ENCODE measurements around the gene SPEM3. TPM values are rescaled to one million over a fixed set of nuclear protein-coding genes. Genes with fewer than 3 reads are reported as not detected.
A peak's percentile ranks its signal among the peaks of the same experiment; 100 is the strongest.

SPEM3 gene
- total and polyA plus RNA-seq, 2 of the 4 experiments (the other 2 are of a cell fraction) = not detected

DNA sequence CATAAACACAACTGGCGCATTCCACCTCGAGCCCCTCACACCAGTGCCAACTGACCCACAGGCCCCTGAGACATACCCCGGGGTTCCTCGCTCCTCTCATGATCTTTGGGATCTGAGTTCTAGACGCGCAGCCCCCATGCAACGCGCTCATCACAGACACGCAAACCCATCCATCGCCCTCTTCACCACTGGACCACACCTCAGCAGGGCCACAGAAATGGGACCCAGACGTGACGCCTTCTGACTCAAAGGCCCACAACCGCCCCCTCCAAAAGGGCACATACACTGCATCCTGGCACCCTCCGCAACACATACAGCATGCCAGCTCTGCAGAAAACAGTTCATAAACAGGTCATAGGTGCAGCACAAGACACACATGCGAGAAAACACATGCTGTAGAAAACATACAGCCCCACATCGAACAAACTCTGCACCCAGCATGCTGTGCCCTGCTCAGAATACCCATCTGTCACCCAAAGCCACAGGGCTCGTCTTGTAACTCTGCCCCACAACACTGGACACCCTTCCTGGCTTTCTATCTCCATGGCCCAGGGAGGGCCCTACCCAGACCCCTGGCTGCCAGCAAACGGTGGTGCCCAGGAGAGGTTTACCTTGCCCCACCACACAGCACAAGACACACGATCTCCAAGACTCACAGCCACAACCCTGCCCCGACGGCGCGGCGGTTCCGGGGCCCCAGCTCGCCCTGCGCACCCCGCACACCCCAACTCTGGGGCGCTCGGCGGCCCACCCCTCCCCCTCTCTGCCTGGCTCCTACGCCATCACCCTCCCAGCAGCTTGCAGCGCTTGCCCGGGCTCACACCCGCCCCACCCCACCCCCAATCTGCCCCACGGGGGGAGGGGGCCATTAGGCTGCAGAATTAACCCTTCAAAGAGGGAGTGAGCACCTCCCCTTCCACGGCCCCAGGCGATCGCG, 49.9 kb downstream of the SPEM3 start:
- ATAC-seq (ENCODE audit: low read depth) (peak; percentile 22), DNase-seq (peak; percentile 18)
- Histone ChIP-seq H2AK9ac (replicated peaks; ENCODE audit: low read depth, low read length, poor library complexity) (peak overlapping the region; percentile 98), H2BK20ac (ENCODE audit: low read depth, low read length) (peak overlapping the region; percentile 48; the same call in 1 of the 2 replicates), H4K20me1 (ENCODE audit: insufficient read depth, low read length) (peaks cover 53% of the 10 kb centered on the region), H3K56ac (ENCODE audit: extremely low read depth, insufficient read depth, low read length) (peak overlapping the region; percentile 84), H3K4ac (ENCODE audit: low read depth, low read length) (peak overlapping the region; percentile 93), H3K4me2 (ENCODE audit: low read depth, low read length) (peak overlapping the region; percentile 85), H3K27me3 (ENCODE audit: control insufficient read depth, insufficient read depth, low read length) (no peaks in the 10 kb centered on the region), H4K91ac (ENCODE audit: insufficient read depth, low read depth, low read length) (peak overlapping the region; percentile 94), H3K27ac (ENCODE audit: insufficient read depth, low read length) (peak overlapping the region; percentile 91), H3K18ac (ENCODE audit: low read depth, low read length) (peak overlapping the region; percentile 83), H3K79me1 (ENCODE audit: low read depth in 1 of 2, low read length in 2 of 2) (peaks cover 5 to 72% of the 10 kb centered on the region in 2 experiments; a peak in 3 of 4 replicates), H2BK120ac (ENCODE audit: low read depth, low read length) (peak overlapping the region; percentile 71), H2AFZ (replicated peaks; ENCODE audit: low read length, poor library complexity) (peak overlapping the region; percentile 88), H3K9ac (ENCODE audit: low read depth, low read length) (peak overlapping the region; percentile 94), H3K36me3 (ENCODE audit: control insufficient read depth, insufficient read depth, low read length) (peaks cover 5% of the 10 kb centered on the region; the same call in 1 of the 2 replicates), H3K4me1 (ENCODE audit: control insufficient read depth, insufficient read depth, low read length) (peaks cover 26% of the 10 kb centered on the region), H4K8ac (ENCODE audit: low read depth in 2 of 2, low read length in 2 of 2) (peak overlapping the region; percentile 55 to 73; a peak in 3 of 4 replicates), H2BK5ac (ENCODE audit: low read depth, low read length, poor library complexity, severe bottlenecking) (peak overlapping the region; percentile 86), H3K14ac (replicated peaks; ENCODE audit: low read depth, low read length) (peak overlapping the region; percentile 74), H3K9me3 (ENCODE audit: control insufficient read depth, insufficient read depth, low read length) (no peaks in the 10 kb centered on the region), H4K5ac (ENCODE audit: low read depth, low read length) (peak overlapping the region; percentile 88), H2AK5ac (ENCODE audit: low read depth, low read length) (peak overlapping the region; percentile 85), H3K4me3 (ENCODE audit: insufficient read depth, low read depth, low read length) (peak overlapping the region; percentile 76), H3K23ac (ENCODE audit: low read depth, low read length) (peak overlapping the region; percentile 81), H2BK15ac (ENCODE audit: low read depth, low read length) (peak overlapping the region; percentile 31; the same call in 1 of the 3 replicates), H3K9me1 (ENCODE audit: insufficient read depth, low read length) (peaks cover 25% of the 10 kb centered on the region)
- 31% methylated on average over 18 of the region's 40 CpGs; no CpG with 5 or more reads in 1 of the 2 experiments for WGBS, 2 experiments (ENCODE audit: extremely low coverage in 2 of 2, insufficient read length in 1 of 2)
- intact Hi-C loops (cut with micrococcal nuclease) = loop anchor here (2.0 kb wide), 1 partner anchor 128 kb away; no protein-coding TSS in a partner anchor
- in situ Hi-C loops (cut with MboI; ENCODE audit: low sequenced_read_pairs) = no loop called here
- BruUV-seq (replicated peaks) = no TSS peak
- dilution Hi-C loops (cut with HindIII; ENCODE audit: low sequenced_read_pairs, unreplicated experiment) = no loop called here
- TF ChIP-seq POLR2A (IDR thresholded peaks at IDR 0.05; ENCODE audit: low read depth, low read length) (peak; percentile 41; the same call in 1 of the 2 replicates), CEBPB (IDR thresholded peaks at IDR 0.05; ENCODE audit: low read depth, low read length) (no peak), MAZ (IDR thresholded peaks at IDR 0.05; ENCODE audit: borderline replicate concordance, low read depth, low read length) (peak; percentile 62), RFX5 (IDR thresholded peaks at IDR 0.05; ENCODE audit: low read depth, low read length) (no peak), FOS (IDR thresholded peaks at IDR 0.05; ENCODE audit: low read depth, low read length) (no peak), RCOR1 (IDR thresholded peaks at IDR 0.05; ENCODE audit: insufficient replicate concordance, low read length) (peak; percentile 9)
- POLR2A ChIA-PET (ENCODE audit: unreplicated experiment) = interaction anchor here (0.6 to 1.0 kb wide), 5 partner anchors 18 to 1001 kb away, joined by 3 to 8 read pairs (median 4); partner anchors contain the start of gene CHRNB1
- CTCF ChIA-PET = no interaction called here
